ENCODE data around the gene RIPK4.

- no peak for TF ChIP-seq NFE2L1 (CRISPR knock-in tag; IDR thresholded peaks at IDR 0.05; ENCODE audit: borderline replicate concordance)
- TF ChIP-seq ZBTB4 (CRISPR knock-in tag; IDR thresholded peaks at IDR 0.05; ENCODE audit: borderline replicate concordance) = no peak
- TF ChIP-seq NFKB2 (CRISPR knock-in tag; IDR thresholded peaks at IDR 0.05; ENCODE audit: borderline replicate concordance) = no peak
- no peak for TF ChIP-seq ESRRA (CRISPR knock-in tag; IDR thresholded peaks at IDR 0.05; ENCODE audit: low read depth)
- no peak for TF ChIP-seq EP300 (IDR thresholded peaks at IDR 0.05; ENCODE audit: low read depth in 2 of 2, low read length in 2 of 2)
- TF ChIP-seq EP300 (CRISPR knock-in tag; IDR thresholded peaks at IDR 0.05; ENCODE audit: borderline replicate concordance) = no peak
- TF ChIP-seq CEBPB (IDR thresholded peaks at IDR 0.05; ENCODE audit: borderline replicate concordance, low read depth, low read length) = no peak
- no peak for TF ChIP-seq ZFP36L1 (CRISPR knock-in tag; IDR thresholded peaks at IDR 0.05)
- no peak for TF ChIP-seq POLR2A (IDR thresholded peaks at IDR 0.05; ENCODE audit: insufficient read depth in 1 of 2, low read depth in 2 of 2, low read length in 2 of 2)
- TF ChIP-seq FOXJ3 (CRISPR knock-in tag; IDR thresholded peaks at IDR 0.05; ENCODE audit: borderline replicate concordance) = no peak
- no peak for TF ChIP-seq SNAI1 (CRISPR knock-in tag; IDR thresholded peaks at IDR 0.05; ENCODE audit: borderline replicate concordance)
- no peak for TF ChIP-seq DDIT3 (CRISPR knock-in tag; IDR thresholded peaks at IDR 0.05)
- TF ChIP-seq CBX2 (IDR thresholded peaks at IDR 0.05; ENCODE audit: low read depth, low read length) = no peak
- no peak for TF ChIP-seq CBX2 (CRISPR knock-in tag; IDR thresholded peaks at IDR 0.05; ENCODE audit: low read depth)
- no peak for TF ChIP-seq SRF (IDR thresholded peaks at IDR 0.05; ENCODE audit: low read depth, low read length)
- TF ChIP-seq ZBTB43 (CRISPR knock-in tag; conservative IDR thresholded peaks at IDR 0.05) = no peak
Measured at GRCh38 chr21:41808094-41808493, 41.2 kb upstream of the RIPK4 start.
